Renal cortical epithelial cell (primary cell): ENCODE data around the gene COQ8B. TPM values are rescaled to one million over a fixed set of nuclear protein-coding genes. Genes with fewer than 3 reads are reported as not detected.

Source experiments
- total RNA-seq: library from RNA; depleted of rRNA; stranded (reverse); fragments of >200 nt; gene quantifications from 2 replicates; pipeline ENCODE4 v1.2.3, GENCODE V29; 2014

Gene COQ8B
- total RNA-seq, 1 donor from 2014 or later = 44.0 TPM

Other genes with a start within 250 kb of the COQ8B start
- gene SPTBN4, start 249.9 kb downstream of the COQ8B start, total RNA-seq = 0.89 and 2.4 TPM in 2 replicates
- 32.8 and 53.5 TPM in 2 replicates for gene SHKBP1, start 140.0 kb downstream of the COQ8B start, total RNA-seq
- gene LTBP4, start 115.5 kb downstream of the COQ8B start, total RNA-seq = 14.9 and 15.5 TPM in 2 replicates
- 9.9 and 31.0 TPM in 2 replicates for gene NUMBL, start 26.2 kb downstream of the COQ8B start, total RNA-seq
- gene ITPKC, start 226 bp upstream of the COQ8B start, total RNA-seq = 17.6 and 25.0 TPM in 2 replicates
- 0.35 and 4.5 TPM in 2 replicates for gene ACTMAP, start 33.6 kb upstream of the COQ8B start, total RNA-seq
- 17.4 and 20.5 TPM in 2 replicates for gene SNRPA, start 34.3 kb upstream of the COQ8B start, total RNA-seq
- not detected in 2 replicates for gene MIA, start 58.6 kb upstream of the COQ8B start, total RNA-seq
- 5.9 and 9.9 TPM in 2 replicates for gene RAB4B, start 61.4 kb upstream of the COQ8B start, total RNA-seq
- 76.1 and 89.3 TPM in 2 replicates for gene EGLN2, start 82.3 kb upstream of the COQ8B start, total RNA-seq
- not detected in 2 replicates for gene CYP2A6, start 133.6 kb upstream of the COQ8B start, total RNA-seq
- gene CYP2A7, start 165.3 kb upstream of the COQ8B start, total RNA-seq = not detected in 2 replicates